Anterior cingulate cortex (tissue), 58 donors: ENCODE data around the gene PDIA6.
"Not testable (repeated sequence)": the region's sequence is repeated elsewhere in the genome, so short reads cannot be mapped to it uniquely, and the experiment has no call there.

Experiments
- DNase-seq, 58 donors: peaks; one replicate each; lab custom pipeline; 2025; lab: John Stamatoyannopoulos, UW

Gene PDIA6

DNA sequence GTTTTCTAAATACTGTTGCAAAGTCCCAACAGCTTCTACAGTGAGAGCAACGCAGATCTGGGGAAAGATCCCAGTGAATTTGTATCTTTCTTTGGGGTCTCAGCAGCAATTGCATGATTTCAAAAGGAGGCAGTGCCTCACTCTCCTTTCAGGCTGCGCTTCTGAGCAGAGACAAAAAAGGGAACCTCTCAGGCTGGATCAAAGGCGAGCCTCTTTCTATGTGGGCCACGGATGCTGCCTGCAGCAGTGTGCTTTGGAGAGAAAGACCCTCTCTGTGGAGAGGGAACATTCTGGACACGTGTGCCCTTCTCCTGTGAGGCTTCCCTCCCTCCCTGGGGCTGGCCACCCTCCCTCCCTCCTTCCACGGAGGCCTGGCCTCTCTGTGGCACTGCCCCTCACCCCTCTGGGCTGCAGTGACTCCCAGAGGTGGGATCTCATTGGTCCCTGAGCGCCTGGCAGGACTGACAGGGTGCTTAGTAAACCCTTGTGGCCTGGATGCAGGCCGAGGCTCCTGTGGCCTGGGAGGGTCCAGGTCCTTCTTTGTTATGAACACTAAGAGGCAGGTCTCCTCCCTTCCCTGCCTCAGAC, 21.6 kb upstream of the PDIA6 start:
- peak in 10 of 58 donors; percentile 11 to 44 (median 24) for DNase-seq

DNA sequence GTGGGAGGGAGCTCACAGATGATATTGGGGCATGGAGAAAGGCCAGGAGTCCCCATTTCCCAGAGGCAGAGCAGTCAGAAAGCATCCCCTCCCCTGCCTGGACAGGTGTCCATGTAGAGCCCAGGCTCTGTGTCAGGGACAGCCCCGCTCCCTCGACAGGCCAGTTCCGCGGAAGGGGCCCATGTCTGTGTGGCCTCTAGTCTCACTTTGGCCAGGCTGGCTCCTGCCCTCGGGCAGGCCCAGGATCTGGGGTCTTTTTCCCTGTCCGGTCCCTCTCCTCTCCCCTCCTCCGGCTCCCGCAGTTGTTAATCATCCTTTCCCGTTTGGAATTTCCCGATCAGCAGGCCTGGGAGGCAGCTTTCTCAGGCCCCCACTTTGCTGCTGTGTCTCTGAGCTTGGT, 20.4 kb upstream of the PDIA6 start:
- DNase-seq: no peak

- peak in 56 of 58 donors; percentile 22 to 90 (median 68) for DNase-seq
These were observed 19.8 kb upstream of the PDIA6 start for GRCh38 chr2:10832203-10832936.

DNA sequence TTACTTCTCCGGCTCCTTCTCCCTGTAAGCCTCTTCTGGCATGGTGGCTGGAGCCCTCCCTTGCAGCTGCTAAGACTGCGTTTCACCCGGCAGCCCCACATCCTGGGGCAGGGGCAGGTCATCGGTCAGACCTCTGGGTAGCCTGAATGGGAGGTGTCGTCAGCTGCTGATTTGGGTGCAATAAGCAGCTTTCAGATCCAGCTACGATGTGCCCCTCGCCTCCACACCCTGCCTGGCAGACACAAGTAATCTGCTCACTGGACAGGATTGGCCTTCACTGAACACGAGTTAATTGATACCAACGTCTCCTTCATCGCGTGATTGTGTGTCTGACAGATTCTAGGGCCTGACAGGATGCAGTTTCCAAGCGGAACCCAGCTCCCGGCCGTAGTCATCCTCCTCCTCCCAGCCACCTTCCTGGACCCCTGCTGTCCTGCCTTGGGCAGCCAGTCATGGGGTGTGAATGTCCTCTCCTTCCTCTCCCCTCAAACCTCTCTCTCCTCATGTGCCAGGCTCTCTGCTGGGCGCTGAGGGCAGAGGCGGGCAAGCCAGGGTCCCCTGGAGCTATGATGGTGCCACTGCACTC, 18.9 kb upstream of the PDIA6 start:
- DNase-seq: no peak

- no peak for DNase-seq
These were observed 18.2 kb upstream of the PDIA6 start for GRCh38 chr2:10830641-10831399.

- DNase-seq: no peak
These were observed 17.6 kb upstream of the PDIA6 start for GRCh38 chr2:10830203-10830602.

DNA sequence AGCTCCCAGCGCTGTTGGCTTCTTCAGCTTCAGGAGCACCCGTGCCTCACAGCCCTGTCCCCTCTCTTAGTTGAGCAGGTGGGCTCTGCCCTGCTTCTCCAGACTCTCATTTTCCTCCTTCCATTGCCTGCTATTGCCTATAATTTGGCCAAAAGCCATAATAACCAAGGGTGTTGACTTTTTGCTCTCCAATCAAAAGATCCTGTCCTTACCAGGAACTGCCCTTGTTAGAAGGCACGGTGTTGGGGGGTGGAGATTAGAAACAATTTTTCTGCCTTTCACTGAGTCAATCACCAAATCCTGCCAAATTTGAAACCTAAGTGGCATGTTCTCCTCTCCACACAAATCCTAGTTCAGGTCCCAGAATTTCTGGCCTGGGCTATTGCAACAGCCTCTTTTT, 16.7 kb upstream of the PDIA6 start:
- no peak for DNase-seq

DNA sequence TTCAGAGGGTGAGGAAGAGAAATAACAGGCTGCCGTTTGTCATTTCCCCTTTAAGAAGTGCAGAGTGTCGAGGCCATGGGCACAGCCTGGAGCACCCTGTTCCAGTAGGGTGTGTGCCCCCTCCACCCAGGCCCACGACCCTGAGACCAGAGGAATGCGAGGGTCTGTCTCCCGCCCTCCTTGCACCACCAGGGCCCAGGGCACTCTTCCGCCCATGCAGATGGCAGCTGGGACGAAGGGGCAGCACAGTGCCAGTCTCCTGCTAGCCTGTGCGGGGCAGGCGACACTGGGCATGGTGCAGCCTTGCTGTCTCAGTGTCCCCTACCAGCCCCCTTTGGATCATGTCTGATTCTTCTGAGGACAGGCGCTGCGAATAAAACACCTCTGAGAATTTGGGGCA, 15.8 kb upstream of the PDIA6 start:
- DNase-seq: no peak

DNA sequence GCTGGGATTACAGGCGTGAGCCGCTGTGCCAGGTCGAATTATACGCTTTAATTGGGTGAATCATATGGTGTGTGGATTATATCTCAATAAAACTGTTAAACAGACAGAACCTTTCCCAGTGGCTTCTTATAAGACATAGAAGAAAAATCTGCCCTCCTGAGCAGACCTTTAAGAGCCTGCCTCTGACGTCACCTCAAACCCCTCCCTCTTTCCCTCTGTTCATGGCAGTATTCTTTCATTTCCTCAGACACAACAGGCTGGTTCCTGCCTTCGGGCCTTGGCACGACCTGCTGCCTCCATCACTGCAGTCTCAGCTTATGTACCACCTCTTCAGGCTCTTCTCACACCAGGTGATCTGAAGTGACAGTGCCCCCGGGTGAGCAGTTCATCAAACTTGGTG, 14.0 kb upstream of the PDIA6 start:
- no peak for DNase-seq

- no peak for DNase-seq
These were observed 13.4 kb upstream of the PDIA6 start for GRCh38 chr2:10826026-10826425.

DNA sequence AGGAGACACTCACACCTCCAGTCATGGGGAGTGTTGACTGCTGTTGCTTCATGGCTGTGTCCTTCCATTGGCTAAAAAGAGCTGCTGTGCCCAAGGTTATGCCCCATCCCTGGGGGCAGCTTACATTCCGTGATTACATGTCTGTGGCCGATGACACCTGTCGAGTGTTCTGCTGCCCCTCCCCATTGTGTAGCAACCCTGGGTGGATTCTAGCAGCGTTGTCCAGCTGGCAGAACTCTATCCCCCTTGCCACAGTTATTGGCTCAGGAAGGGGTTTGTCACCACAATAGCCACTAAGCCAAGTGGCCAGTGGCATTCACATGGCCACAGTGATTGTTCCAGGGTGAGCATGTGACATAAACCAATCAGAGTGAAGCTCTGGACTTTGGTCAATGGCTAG, 11.6 kb upstream of the PDIA6 start:
- DNase-seq: no peak

DNA sequence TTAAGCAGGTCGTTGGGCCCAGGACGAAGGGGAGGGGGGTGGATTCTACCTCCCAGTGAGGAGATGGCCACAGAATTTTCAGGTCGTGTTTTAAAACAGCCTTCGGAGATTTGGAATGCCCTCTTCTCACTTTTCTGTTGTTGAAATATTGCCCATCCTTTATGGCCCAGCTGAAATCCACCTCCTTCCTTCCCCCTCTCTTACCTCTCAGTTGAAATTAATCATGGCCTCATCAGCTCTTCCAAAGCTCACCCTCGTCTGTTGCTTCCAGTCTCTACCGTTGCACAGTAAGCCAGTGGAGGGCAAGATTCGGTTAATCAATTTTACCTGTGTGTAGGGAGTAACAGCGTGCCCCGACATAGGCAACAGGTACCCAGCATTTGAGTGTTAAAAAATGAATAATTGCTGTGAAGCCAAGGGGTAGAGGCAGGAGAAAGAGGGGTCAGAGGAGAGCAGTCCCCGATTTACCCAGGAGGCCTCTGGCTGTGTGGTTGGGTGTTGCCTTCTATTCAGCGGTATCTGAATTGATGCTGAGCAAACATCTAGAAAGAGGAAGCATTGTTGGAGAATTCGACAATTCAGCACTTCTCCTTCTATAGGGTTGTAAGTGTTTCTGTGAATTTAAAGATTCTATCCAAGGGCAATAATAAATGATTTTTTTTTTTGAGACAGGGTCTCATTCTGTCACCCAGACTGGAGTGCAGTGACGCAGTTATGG, 8.6 kb upstream of the PDIA6 start:
- no peak for DNase-seq

- DNase-seq: no peak
These were observed 8.0 kb upstream of the PDIA6 start for GRCh38 chr2:10820562-10820961.

GRCh38 chr2:10819714-10820314, 7.2 kb upstream of the PDIA6 start:
- DNase-seq: no peak

GRCh38 chr2:10818984-10819383, 6.4 kb upstream of the PDIA6 start:
- no peak for DNase-seq

DNA sequence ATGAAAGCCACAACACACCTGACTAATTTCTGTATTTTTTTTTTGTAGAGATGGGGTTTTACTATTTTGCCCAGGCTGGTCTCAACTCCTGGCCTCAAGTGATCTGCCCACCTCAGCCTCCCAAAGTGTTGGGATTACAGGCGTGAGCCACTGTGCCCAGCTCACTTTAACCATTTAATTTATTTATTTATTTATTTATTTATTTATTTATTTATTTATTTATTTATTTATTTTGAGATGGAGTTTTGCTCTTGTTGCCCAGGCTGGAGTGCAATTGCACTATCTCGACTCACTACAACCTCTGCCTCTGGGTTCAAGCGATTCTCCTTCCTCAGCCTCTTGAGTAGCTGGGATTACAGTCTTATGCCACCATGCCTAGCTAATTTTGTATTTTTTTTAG, 5.7 kb upstream of the PDIA6 start:
- not testable (repeated sequence) for DNase-seq

DNA sequence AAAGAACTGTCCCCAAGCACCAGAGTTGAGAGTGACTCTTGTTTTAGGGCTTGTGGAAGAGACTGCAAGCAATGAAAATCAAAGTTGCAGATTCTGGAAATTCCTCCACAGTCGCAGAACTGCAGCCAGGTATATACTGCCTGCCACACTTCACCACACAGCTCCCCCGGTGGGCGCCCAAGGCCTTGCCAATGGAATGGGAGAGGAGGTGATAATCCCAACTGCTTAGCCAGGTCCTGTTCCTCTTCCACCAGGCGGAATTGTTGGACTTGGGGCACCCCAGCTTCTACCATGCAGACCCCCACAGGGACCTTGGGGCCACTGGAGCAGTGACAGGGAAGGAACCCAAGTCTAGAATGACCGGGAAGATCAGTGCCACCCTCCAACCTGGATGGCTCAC, 4.8 kb upstream of the PDIA6 start:
- DNase-seq: no peak

GRCh38 chr2:10814571-10815331, 2.2 kb upstream of the PDIA6 start:
- no peak for DNase-seq

DNA sequence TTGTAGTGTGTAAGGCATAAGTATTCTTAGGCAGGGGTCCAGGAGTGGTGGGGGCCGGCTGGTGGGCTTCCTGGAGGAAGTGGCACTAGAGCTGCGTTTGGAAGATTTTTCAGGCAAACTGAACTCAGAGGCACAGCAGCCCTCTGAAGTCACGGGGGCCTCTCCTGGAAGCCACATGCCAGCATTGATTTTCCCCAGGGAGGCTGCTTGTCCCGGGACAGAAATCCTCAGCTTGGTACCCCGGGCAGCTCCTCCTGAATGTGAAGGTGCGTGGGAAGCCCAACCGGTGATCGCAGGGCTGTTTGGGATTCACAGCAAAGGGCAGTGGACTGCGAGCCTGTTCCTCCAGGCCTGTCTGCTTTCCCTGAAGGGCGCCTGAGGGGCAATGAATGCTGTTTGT, 1.6 kb upstream of the PDIA6 start:
- no peak for DNase-seq
